Aorta (tissue), 5 donors: ENCODE results near the gene DQX1. TPM values are rescaled to one million over a fixed set of nuclear protein-coding genes. Genes with fewer than 3 reads are reported as not detected.

Experiments
- ATAC-seq: fragments of 200-7000 bp; cut with Tn5 transposase; one replicate; pipeline ENCODE4 v1.9.1; 2022; ENCODE audit warnings: moderate library complexity; ENCODE audit not compliant: low FRiP score
- DNase-seq, 2 donors: peaks; one replicate each; pipeline ENCODE4 v3.0.0-alpha.2; 2020
- H3K27ac ChIP-seq, 2 donors: one replicate each; pipeline ENCODE4 v1.5.1; 2013; ENCODE audit warnings: low read length in 2 of 2, mild to moderate bottlenecking in 2 of 2, moderate library complexity in 2 of 2, control low read depth in 1 of 2, inconsistent platforms in 1 of 2, low read depth in 1 of 2
- H3K27me3 ChIP-seq, 2 donors: one replicate each; pipeline ENCODE4 v1.6.1; 2013; ENCODE audit warnings: control low read depth in 1 of 2, low read length in 1 of 2, mild to moderate bottlenecking in 1 of 2, moderate library complexity in 1 of 2; ENCODE audit not compliant: insufficient read depth in 2 of 2, control insufficient read depth in 1 of 2
- H3K36me3 ChIP-seq, 2 donors: one replicate each; pipeline ENCODE4 v1.6.1; 2013; ENCODE audit warnings: control low read depth in 1 of 2, low read length in 1 of 2, mild to moderate bottlenecking in 1 of 2; ENCODE audit not compliant: insufficient read depth in 2 of 2, control insufficient read depth in 1 of 2
- H3K4me1 ChIP-seq, 2 donors: one replicate each; pipeline ENCODE4 v1.6.1; 2013; ENCODE audit warnings: low read length in 2 of 2, control low read depth in 1 of 2, mild to moderate bottlenecking in 1 of 2, moderate library complexity in 1 of 2; ENCODE audit not compliant: insufficient read depth in 2 of 2, control insufficient read depth in 1 of 2
- H3K4me3 ChIP-seq, 2 donors: one replicate each; pipeline ENCODE4 v1.5.1; 2013; ENCODE audit warnings: low read length in 2 of 2, control low read depth in 1 of 2, mild to moderate bottlenecking in 1 of 2
- H3K9me3 ChIP-seq: one replicate; pipeline ENCODE4 v1.6.1; 2013; ENCODE audit warnings: mild to moderate bottlenecking, low read length; ENCODE audit not compliant: control insufficient read depth
- WGBS, 2 donors: extraction: QIAGEN DNeasy Blood & Tissue Kit; methylation state at CpG; one replicate each; pipeline ENCODE4 v1.1.7; 2013; 5-methylcytosine and 5-hydroxymethylcytosine counted together
- intact Hi-C, 2 donors: fragments of 100-400 bp; cut with DNase I; formaldehyde crosslinking; loops; one replicate each; pipeline versions ENCODE4 v1.14.2 to v1.15.0; 2022
- long read RNA-seq, 2 donors: library from polyadenylated mRNA; unstranded; transcript quantifications; one replicate each; pipeline ENCODE4 v2.0.0, GENCODE V29; 2020 to 2021
- polyA plus RNA-seq, 2 donors: library from polyadenylated mRNA; stranded (reverse); fragments of 200-250 nt; gene quantifications; one replicate each; pipeline ENCODE4 v1.2.3, GENCODE V29; 2013
- total RNA-seq, 2 donors: library from RNA; stranded (reverse); fragmentation: NEBNext Ultra II Directional; extraction: Animal tissue kit (Norgen Biotek cat#: 25700); gene quantifications; one replicate each; pipeline ENCODE4 v1.2.1, GENCODE V29; 2021
- donor health status: healthy with polysubstance abuse.
- donor health status: Bipolar disorder and iron deficiency.
- donor health status: DM: no; HTN: no; CAD: no.
- donor health status: DM: no; HTN: no; CAD: no.
- donor health status: DM: yes; HTN: yes; CAD: no.

DQX1 gene, protein sequence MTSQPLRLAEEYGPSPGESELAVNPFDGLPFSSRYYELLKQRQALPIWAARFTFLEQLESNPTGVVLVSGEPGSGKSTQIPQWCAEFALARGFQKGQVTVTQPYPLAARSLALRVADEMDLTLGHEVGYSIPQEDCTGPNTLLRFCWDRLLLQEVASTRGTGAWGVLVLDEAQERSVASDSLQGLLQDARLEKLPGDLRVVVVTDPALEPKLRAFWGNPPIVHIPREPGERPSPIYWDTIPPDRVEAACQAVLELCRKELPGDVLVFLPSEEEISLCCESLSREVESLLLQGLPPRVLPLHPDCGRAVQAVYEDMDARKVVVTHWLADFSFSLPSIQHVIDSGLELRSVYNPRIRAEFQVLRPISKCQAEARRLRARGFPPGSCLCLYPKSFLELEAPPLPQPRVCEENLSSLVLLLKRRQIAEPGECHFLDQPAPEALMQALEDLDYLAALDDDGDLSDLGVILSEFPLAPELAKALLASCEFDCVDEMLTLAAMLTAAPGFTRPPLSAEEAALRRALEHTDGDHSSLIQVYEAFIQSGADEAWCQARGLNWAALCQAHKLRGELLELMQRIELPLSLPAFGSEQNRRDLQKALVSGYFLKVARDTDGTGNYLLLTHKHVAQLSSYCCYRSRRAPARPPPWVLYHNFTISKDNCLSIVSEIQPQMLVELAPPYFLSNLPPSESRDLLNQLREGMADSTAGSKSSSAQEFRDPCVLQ
- total RNA-seq (under 1 TPM in 1 of 2 donors, not detected in 1; 0.24 TPM), polyA plus RNA-seq (1 to 10 TPM in 1 of 2 donors, not detected in 1; 4.1 TPM)
- long read RNA-seq, donor 1 = 0 reads
- long read RNA-seq, donor 2 = 0 reads

DNA sequence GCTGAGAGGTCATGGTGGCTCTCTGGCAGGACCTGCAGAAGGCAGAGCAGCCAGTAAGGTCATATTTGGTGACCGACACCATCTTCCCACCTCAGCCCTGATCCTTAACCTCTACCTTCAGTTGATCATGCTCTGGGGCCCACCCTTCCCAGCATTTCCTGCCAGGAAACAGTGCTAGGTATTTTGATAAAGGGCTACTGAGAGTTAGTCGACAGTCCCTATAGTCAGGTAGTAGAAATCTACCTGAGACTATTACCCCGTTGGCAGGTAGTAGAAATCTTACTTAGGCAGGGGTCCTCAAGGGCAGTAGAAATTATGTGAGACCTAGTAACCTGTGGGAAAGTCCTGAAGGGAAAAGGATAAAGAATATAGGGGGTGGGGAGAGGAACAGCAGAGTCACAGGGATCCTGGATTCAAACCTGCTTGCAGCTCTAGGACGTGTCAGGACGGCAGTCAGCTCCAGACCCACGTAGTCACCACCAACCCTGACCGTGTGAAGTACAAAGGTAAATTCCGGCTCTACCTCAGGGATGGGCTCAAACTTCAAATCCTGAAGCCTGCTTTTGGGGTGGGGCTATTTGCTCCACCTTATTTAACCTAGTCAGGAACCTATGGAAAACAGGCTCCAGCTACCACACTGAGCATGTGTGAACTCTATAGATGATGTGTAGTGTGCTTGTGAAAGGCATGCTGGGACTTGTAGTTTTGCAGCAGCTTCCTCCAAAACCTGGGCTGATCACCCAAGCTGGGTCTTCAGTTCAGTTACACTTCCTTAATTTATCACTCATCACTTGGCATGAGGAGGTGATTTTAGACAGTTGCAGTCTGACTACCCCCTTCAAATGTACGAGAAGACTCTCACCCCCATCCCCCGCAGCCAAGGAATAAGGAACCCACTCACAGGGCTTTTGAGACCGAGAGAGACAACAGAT lies at the start of gene DQX1:
Gene DQX1 (minus strand): TSS at position 515 of the 932 bp plus-strand sequence. CDS start 502 bp downstream, at position 13.
- Histone ChIP-seq H3K36me3 (peaks cover 0 to 5% of the 10 kb centered on the region in 2 donors), H3K27ac (no peak within 1 kb of the TSS), H3K4me1 (no peaks in the 10 kb centered on the region), H3K4me3 (no peak within 1 kb of the TSS), H3K27me3 (no peaks in the 10 kb centered on the region), H3K9me3 (no peaks in the 10 kb centered on the region)
- ATAC-seq = no peak
- WGBS, 2 donors = 87 to 88% methylated on average over 11 of the region's 11 CpGs
- DNase-seq = no peak
- intact Hi-C loops = loop anchor here in 1 of 2 donors (5.0 kb wide), 1 partner anchor 56 kb away; no protein-coding TSS in a partner anchor

DNA sequence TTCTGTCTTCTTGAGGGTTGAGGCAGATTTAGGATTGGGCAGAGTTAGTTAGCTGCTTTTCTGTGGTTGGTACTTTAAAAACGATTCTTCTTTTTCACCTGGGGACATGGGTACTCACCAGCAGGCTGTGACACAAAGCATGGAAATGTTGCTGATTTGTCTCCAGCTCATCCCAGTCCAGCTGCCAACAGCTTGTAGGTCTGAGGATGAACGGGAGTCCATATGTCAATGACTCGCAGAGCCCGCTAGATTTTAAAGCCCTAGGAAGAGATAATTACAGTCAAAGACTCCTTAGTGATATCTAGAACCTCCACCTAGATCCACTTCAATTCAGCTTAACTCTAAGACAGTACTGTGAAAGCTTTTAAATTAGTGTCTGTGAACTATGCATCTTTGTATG lies 49.3 kb upstream of the DQX1 start:
- no peak overlapping the region for H3K4me3 ChIP-seq
- H3K9me3 ChIP-seq = no peaks in the 10 kb centered on the region
- no peaks in the 10 kb centered on the region for H3K4me1 ChIP-seq
- H3K27ac ChIP-seq = no peak overlapping the region
- ATAC-seq (no peak), DNase-seq (no peak)
- WGBS, 2 donors = 89% methylated on average over 4 of the region's 4 CpGs
- no peaks in the 10 kb centered on the region for H3K27me3 ChIP-seq
- intact Hi-C loops = no loop called here
- no peaks in the 10 kb centered on the region for H3K36me3 ChIP-seq

DNA sequence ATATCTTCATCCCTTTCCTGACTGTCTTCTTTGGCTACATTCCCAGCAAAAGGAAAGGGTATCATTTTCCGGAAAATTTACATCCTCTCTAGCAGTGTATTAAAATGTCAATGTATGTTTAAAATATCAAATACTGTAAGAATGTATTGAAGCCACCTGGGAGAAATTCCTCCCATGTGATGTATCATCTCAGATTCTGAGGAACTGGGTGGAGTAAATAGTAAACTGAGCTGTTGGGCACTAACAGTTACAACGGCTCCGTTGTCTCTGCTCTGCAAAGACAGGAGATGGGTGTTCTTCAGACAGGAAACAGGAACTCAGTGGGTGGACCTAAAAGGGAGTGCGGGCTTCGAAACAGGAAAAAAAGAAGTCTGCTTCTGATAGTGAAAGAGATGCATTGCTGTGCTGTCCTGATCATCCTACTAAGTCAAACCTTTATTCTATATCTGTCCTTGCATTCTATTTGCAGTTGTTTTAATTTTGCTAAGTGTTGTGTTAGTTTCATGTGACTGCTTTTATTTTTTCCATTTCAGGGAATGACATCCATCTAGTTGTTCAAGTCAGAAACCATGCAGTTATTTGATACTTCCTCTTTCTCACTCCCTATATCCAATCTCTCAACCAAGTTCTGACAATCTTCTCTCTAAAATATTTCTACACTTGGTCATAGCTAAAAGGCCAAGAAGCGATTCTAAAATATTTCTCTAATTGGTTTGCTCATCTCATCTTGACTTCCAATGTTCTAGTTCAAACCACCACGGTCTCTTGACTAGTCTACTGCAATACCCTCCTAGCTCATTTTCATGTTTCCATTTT lies 47.9 kb upstream of the DQX1 start:
- Histone ChIP-seq H3K27me3 (no peaks in the 10 kb centered on the region), H3K36me3 (no peaks in the 10 kb centered on the region), H3K4me3 (no peak overlapping the region), H3K9me3 (no peaks in the 10 kb centered on the region), H3K27ac (no peak overlapping the region), H3K4me1 (no peaks in the 10 kb centered on the region)
- WGBS, 2 donors = 56 to 60% methylated on average over 7 of the region's 7 CpGs
- ATAC-seq (no peak), DNase-seq (no peak)
- intact Hi-C loops = no loop called here

DNA sequence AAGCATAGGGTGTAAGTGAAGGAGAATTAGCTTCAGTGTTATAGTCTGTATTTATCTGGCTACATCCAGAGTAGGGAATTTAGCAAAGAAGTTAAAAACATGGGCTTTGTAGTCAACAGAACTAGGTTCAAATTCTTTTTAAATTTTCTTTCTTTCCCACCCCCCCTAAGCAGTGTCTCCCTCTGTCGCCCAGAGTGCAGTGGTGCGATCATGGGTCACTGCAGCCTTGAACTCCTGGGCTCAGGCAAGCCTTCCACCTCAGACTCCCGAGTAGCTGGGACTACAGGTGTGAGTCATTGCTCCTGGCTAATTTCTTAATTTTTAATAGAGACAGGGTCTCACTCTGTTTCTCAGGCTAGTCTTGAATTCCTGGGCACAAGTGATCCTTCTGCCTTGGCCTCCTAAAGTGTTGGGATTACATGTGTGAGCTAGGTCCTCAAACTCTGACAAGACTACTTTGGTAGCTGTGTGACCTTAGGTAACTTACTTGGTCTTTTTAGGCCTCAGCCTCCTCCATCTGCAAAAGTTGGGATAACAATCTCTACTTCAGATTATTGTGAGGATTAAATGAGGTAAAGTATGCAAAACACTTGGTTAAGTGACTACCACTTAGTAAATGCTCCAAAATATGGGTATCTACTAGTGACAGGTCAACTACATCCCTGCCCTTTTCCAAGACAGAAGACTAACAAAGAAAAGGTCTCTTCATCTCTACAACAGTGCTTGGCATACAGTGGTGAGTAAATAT lies 46.3 kb upstream of the DQX1 start:
- H3K36me3 ChIP-seq = no peaks in the 10 kb centered on the region
- WGBS, 2 donors = 69 to 71% methylated on average over 3 of the region's 3 CpGs
- no peak for ATAC-seq
- no peak overlapping the region for H3K27ac ChIP-seq
- H3K27me3 ChIP-seq = no peaks in the 10 kb centered on the region
- H3K4me1 ChIP-seq = no peaks in the 10 kb centered on the region
- intact Hi-C loops = no loop called here
- no peaks in the 10 kb centered on the region for H3K9me3 ChIP-seq
- DNase-seq = no peak
- no peak overlapping the region for H3K4me3 ChIP-seq

DNA sequence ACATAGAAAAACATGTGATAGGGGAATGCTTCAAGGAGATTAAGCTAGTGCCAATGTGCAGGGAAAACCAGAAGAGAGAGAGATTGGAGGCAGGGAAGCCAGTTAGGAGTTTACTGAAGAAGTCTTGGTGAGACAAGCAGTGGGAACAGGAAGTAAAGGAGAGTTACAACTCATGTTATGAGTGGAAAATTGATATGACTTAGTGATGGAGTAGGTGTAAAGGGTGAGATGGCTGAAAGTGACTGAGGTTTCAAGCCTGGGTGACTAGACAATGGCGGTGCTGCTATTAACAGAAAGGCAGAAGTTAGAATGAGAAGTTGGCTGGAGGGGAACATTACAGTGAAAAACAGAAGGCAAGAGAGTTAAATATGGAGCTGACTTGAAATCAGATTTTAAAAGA lies 45.0 kb upstream of the DQX1 start:
- Histone ChIP-seq H3K27ac (no peak overlapping the region), H3K4me1 (peaks cover 0 to 2% of the 10 kb centered on the region in 2 donors), H3K4me3 (no peak overlapping the region), H3K27me3 (no peaks in the 10 kb centered on the region), H3K9me3 (no peaks in the 10 kb centered on the region), H3K36me3 (no peaks in the 10 kb centered on the region)
- intact Hi-C loops = no loop called here
- DNase-seq (no peak), ATAC-seq (no peak)
- 85% methylated on average over 1 of the region's 1 CpG for WGBS, 2 donors

DNA sequence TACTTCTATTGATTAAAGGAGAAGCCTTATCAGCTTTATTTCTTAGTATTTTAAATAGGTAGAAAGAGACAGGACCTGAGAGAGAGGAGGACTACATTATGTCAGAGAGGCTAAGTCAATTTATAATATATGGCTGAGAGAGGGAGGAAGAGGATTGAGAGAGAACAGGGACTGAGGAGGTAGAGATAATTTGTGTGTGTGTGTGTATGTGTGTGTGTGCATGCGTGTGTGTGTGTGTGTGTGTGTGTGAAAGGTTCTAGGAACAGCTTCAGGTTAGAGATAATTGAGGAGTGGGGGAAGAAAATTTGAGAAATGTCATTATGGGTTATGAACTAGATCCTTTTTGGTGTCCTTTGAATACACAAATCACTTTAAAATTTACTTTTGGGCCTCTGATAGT lies 43.7 kb upstream of the DQX1 start:
- DNase-seq = no peak
- no peak for ATAC-seq
- no peaks in the 10 kb centered on the region for H3K27me3 ChIP-seq
- no peaks in the 10 kb centered on the region for H3K9me3 ChIP-seq
- no peak overlapping the region for H3K4me3 ChIP-seq
- intact Hi-C loops = no loop called here
- 78 to 92% methylated on average over 1 of the region's 1 CpG for WGBS, 2 donors
- no peaks in the 10 kb centered on the region for H3K36me3 ChIP-seq
- H3K4me1 ChIP-seq = peaks cover 0 to 2% of the 10 kb centered on the region in 2 donors
- no peak overlapping the region for H3K27ac ChIP-seq

DNA sequence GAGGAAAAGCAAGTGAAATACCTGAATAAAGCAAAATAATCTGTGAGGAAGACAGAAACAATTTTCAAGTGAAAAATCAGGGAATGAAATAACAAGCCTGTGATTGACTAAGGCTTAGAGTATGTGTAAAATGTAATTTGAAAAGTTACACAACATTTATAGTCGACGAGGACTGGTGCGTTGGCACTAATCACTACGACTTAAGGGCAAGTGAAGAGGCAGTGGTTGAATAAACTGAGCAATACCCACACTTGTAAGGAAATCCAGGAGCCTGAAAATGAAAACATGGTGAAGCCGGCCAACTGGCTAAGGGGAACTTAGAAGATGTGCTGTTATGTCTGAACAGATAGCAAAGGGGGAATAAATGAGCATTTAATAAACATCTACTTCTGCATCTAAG lies 41.9 kb upstream of the DQX1 start:
- no peak overlapping the region for H3K27ac ChIP-seq
- no peaks in the 10 kb centered on the region for H3K27me3 ChIP-seq
- 46 to 52% methylated on average over 5 of the region's 5 CpGs for WGBS, 2 donors
- intact Hi-C loops = no loop called here
- DNase-seq (no peak), ATAC-seq (no peak)
- no peaks in the 10 kb centered on the region for H3K9me3 ChIP-seq
- H3K4me1 ChIP-seq = peaks cover 0 to 2% of the 10 kb centered on the region in 2 donors
- H3K36me3 ChIP-seq = no peaks in the 10 kb centered on the region
- no peak overlapping the region for H3K4me3 ChIP-seq
